Kidney (tissue), 14 donors: ENCODE results near the gene MOB3A. TPM values are rescaled to one million over a fixed set of nuclear protein-coding genes. Genes with fewer than 3 reads are reported as not detected.
A peak's percentile ranks its signal among the peaks of the same experiment; 100 is the strongest.

Source experiments
- DNase-seq, 5 donors: peaks; one replicate each; pipeline ENCODE4 v3.0.0-alpha.2; 2013 to 2020
- FAIRE-seq: peaks from 2 replicates; lab custom pipeline; 2012; peaks lifted over from hg19 to GRCh38; lab: Jason Lieb, UNC
- H3K27ac ChIP-seq, 2 donors: one replicate each; pipeline ENCODE4 v1.7.0; 2013; ENCODE audit warnings: low read depth in 2 of 2, low read length in 2 of 2, inconsistent platforms in 1 of 2
- H3K27me3 ChIP-seq: one replicate; pipeline ENCODE4 v1.7.1; 2013; ENCODE audit warnings: low read length, inconsistent platforms; ENCODE audit not compliant: control insufficient read depth, insufficient read depth
- H3K36me3 ChIP-seq, 3 donors: one replicate each; pipeline versions ENCODE4 v1.7.0 to v1.7.1; 2013; ENCODE audit warnings: low read length in 3 of 3, control low read depth in 1 of 3, inconsistent platforms in 1 of 3; ENCODE audit not compliant: insufficient read depth in 3 of 3, control insufficient read depth in 2 of 3
- H3K4me1 ChIP-seq, 3 donors: one replicate each; pipeline versions ENCODE4 v1.7.0 to v1.7.1; 2013; ENCODE audit warnings: low read length in 3 of 3, inconsistent platforms in 1 of 3, low read depth in 1 of 3; ENCODE audit not compliant: control insufficient read depth in 2 of 3, insufficient read depth in 2 of 3
- H3K4me3 ChIP-seq, 3 donors: one replicate each; pipeline versions ENCODE4 v1.7.0 to v1.8.1; 2013; ENCODE audit warnings: low read length in 3 of 3, control low read depth in 1 of 3, inconsistent platforms in 1 of 3
- H3K9ac ChIP-seq, 3 donors: one replicate each; pipeline versions ENCODE4 v1.7.0 to v1.7.1; 2013; ENCODE audit warnings: low read length in 3 of 3, control low read depth in 1 of 3, inconsistent platforms in 1 of 3
- H3K9me3 ChIP-seq, 3 donors: one replicate each; pipeline versions ENCODE4 v1.7.0 to v1.7.1; 2013; ENCODE audit warnings: low read length in 3 of 3, control low read depth in 1 of 3, inconsistent platforms in 1 of 3; ENCODE audit not compliant: control insufficient read depth in 2 of 3, insufficient read depth in 1 of 3
- intact Hi-C: fragments of 100-400 bp; cut with DNase I; formaldehyde crosslinking; loops from one replicate; pipeline ENCODE4 v1.11.1; 2022
- polyA plus RNA-seq: library from polyadenylated mRNA; stranded (reverse); fragments of 350-450 nt; fragmentation: Illumina TruSeq; extraction: RNeasy Lipid Tissue Mini Kit (QIAGEN cat#74804); gene quantifications from one replicate; pipeline ENCODE4 v1.2.3, GENCODE V29; 2014; ENCODE audit warnings: low read depth, low replicate concordance; ENCODE audit not compliant: insufficient read depth
- total RNA-seq: library from RNA; stranded (reverse); fragmentation: NEBNext Ultra II Directional; extraction: Animal tissue kit (Norgen Biotek cat#: 25700); gene quantifications from one replicate; pipeline ENCODE4 v1.2.1, GENCODE V29; 2021
- TF ChIP-seq, protein P1 (sequence below): IDR thresholded peaks from 3 replicates; pipeline ENCODE4 v1.5.1; 2012; ENCODE audit warnings: mild to moderate bottlenecking, moderate library complexity, borderline replicate concordance; ENCODE audit not compliant: insufficient read depth; ENCODE audit errors: extremely low read depth
- donor health status: control.
- donor health status: control.
- donor health status: control.
- donor health status: control.
- donor health status: control.
- donor health status: DM: yes; HTN: yes; CAD: no.
- donor health status: Normal renal cell carcinoma (clear cell type).

MOB3A gene
- total and polyA plus RNA-seq, 2 donors from 2014 or later = 16.9 to 59.7 TPM

DNA sequence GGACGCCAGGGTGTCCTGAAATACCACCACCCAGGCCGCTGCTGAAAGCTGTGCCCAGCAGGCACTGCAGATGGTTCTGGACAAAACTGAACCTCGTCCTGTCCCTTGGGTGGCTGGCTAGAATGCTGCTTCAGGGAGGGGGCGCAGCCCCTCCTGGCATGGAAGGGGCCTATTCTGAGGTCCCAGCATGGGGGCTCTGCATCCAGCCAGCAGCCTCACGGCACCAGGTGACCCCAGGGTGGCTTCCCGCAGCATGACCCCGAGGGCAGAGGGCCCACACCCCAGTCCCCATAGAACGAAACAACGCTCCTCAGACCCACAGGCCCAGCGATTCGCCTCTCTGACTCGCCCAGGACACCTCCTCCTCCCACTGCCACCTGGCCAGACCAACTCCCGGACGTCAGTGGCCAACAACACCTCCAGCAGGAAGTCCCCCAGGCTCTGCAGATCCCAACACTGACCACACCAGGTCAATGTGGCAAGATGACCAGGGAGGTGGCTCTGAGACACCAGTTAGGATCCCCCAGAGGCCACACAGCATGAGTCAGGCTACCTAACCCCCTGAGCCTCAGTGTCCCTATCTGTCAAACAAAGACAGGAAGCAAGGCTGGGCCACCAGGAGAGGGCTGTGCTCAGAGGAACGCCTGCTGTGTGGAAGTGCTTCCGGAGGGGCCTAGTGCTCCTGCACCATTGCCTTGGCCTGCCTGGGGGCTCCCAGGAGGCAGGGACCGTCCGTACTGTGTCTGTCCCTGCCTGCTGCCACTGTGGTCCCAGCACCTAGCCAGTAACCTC, 51.2 kb downstream of the MOB3A start:
- Histone ChIP-seq H3K27ac (peak overlapping the region; percentile 45 to 51), H3K27me3 (no peaks in the 10 kb centered on the region), H3K4me3 (no peak overlapping the region), H3K9me3 (no peaks in the 10 kb centered on the region), H3K4me1 (peaks cover 0 to 80% (median 48%) of the 10 kb centered on the region in 3 donors), H3K36me3 (peaks cover 0 to 56% (median 3%) of the 10 kb centered on the region in 3 donors), H3K9ac (peak overlapping the region in 1 of 3 donors; percentile 8)
- DNase-seq = peak in 1 of 5 donors; percentile 74
- FAIRE-seq = no peak
- intact Hi-C loops = no loop called here
- TF ChIP-seq, protein P1, sequence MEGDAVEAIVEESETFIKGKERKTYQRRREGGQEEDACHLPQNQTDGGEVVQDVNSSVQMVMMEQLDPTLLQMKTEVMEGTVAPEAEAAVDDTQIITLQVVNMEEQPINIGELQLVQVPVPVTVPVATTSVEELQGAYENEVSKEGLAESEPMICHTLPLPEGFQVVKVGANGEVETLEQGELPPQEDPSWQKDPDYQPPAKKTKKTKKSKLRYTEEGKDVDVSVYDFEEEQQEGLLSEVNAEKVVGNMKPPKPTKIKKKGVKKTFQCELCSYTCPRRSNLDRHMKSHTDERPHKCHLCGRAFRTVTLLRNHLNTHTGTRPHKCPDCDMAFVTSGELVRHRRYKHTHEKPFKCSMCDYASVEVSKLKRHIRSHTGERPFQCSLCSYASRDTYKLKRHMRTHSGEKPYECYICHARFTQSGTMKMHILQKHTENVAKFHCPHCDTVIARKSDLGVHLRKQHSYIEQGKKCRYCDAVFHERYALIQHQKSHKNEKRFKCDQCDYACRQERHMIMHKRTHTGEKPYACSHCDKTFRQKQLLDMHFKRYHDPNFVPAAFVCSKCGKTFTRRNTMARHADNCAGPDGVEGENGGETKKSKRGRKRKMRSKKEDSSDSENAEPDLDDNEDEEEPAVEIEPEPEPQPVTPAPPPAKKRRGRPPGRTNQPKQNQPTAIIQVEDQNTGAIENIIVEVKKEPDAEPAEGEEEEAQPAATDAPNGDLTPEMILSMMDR = no peak

DNA sequence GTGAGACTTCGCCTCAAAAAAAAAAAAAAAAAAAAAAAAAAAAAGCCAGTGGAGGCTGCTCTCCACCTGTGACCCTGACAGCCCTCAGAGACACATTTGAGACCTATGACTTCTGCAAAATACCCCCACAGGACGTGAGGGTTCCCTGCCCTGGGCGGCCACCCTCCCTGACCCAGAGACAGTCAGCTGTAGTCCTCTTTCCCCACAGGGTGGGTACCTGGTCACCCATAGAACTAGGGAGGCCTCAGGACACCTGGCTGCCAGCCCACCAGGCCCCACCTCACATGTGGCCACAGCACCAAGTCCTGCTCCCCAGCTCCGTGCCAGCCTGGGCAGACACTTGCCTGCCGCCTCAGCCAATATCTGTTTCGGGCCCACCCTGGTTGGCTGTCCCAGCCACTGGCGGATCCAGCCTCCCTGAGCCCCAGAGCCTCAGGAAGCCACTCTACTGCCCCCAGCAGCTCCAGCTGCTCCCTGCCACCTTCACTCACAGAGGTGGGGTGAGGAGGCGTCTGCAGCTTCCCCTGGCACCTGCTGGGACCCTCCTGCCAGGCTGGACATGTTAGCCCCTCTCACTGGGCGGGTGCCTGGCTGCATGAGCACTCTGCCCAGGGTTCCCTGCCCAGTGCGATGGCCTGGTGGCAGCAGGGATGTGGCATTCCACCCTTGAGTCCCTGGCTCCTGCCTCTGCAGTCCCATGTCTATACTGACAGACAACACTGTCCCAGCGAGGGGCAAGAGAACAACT, 52.0 kb downstream of the MOB3A start:
- TF ChIP-seq, protein P1 = no peak
- DNase-seq (peak in 1 of 5 donors; percentile 70), FAIRE-seq (no peak)
- intact Hi-C loops = no loop called here
- Histone ChIP-seq H3K27me3 (no peaks in the 10 kb centered on the region), H3K9me3 (no peaks in the 10 kb centered on the region), H3K4me1 (peaks cover 0 to 76% (median 46%) of the 10 kb centered on the region in 3 donors), H3K27ac (no peak overlapping the region), H3K4me3 (no peak overlapping the region), H3K9ac (peak overlapping the region in 1 of 3 donors; percentile 8), H3K36me3 (peaks cover 0 to 60% (median 3%) of the 10 kb centered on the region in 3 donors)

DNA sequence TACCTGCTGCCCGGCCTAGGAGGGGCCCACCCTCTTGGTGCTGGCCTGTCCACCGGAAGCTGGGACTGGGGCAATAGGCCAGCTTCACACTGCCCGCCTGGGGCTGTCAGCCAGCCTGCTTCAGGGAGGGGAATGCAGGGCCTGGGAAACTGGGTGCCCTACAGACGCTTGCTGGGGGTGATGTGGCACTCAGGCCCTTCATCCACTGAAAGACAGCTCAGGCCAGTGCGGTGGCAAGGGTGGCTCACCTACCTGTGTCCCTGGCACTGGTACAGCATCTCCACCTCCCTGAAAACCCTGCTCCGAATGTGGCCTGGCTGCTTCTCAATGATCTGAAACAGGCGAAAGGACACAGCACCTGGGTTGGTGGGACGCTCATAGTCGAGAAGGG, 52.9 kb downstream of the MOB3A start:
- Histone ChIP-seq H3K36me3 (peaks cover 0 to 54% (median 3%) of the 10 kb centered on the region in 3 donors), H3K9ac (no peak overlapping the region), H3K9me3 (no peaks in the 10 kb centered on the region), H3K27ac (peak overlapping the region; percentile 87 to 89), H3K27me3 (no peaks in the 10 kb centered on the region), H3K4me1 (peaks cover 0 to 67% (median 37%) of the 10 kb centered on the region in 3 donors), H3K4me3 (no peak overlapping the region)
- FAIRE-seq = no peak
- TF ChIP-seq, protein P1 = no peak
- intact Hi-C loops = no loop called here
- peak in 1 of 5 donors; percentile 70 for DNase-seq
